T-helper 1 cell treated with Interleukin-12 subunit alpha and Interleukin-12 subunit beta and Interleukin-4 antibody, amounts not matched to agents 30 μg/mL and 1 μg/mL, for 36 hours (primary cell): Measurements from ENCODE around the gene NFIX.

Source experiments
- H3K27ac Mint-ChIP-seq: one replicate; pipeline ENCODE4 v1.8.0; 2021; ENCODE audit warnings: mild to moderate bottlenecking, mixed read lengths
- H3K27me3 Mint-ChIP-seq: one replicate; pipeline ENCODE4 v1.8.0; 2021; ENCODE audit warnings: low read depth, mixed read lengths
- H3K36me3 Mint-ChIP-seq: one replicate; pipeline ENCODE4 v1.8.0; 2021; ENCODE audit warnings: low read depth, mixed read lengths
- H3K4me1 Mint-ChIP-seq: one replicate; pipeline ENCODE4 v1.8.0; 2021; ENCODE audit warnings: low read depth, mixed read lengths
- H3K4me3 Mint-ChIP-seq: one replicate; pipeline ENCODE4 v1.8.0; 2021; ENCODE audit warnings: mild to moderate bottlenecking, moderate library complexity, mixed read lengths
- H3K9me3 Mint-ChIP-seq: one replicate; pipeline ENCODE4 v1.8.0; 2021; ENCODE audit warnings: mixed read lengths

The NFIX gene

DNA sequence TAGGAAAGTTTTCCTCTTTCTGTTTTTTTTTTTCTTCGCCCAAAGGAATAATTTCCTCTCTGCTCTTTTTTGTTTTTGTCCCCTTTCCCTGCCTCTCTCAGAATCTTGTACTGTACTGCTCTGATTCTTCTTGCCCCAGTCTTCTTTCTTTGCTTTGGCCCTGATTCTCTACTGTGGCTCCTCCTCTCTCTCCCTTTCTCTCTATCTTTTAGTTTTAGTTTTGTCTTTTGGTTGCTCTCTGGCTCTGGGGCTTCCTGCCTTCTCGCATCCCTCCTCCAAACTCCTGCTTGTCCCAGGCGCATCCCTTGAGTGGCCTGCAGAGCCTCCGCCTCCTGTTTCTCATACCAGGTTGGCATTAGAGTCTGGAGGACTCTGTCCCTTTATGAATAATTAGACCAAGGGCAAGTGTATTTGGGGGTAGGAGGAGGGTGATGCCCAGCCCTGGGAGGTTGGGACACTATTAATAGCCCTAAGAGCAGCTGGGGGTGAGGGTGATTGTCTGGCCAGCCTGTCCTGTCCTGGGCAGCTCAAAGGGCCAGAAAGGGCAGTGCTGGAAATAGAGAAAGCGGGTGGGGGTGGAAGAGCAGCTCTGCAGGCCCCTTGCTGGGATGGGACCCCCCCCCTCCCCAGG, 68.3 kb downstream of the NFIX start:
- peaks cover 33% of the 10 kb centered on the region for H3K27me3 Mint-ChIP-seq
- no peaks in the 10 kb centered on the region for H3K36me3 Mint-ChIP-seq
- H3K4me1 Mint-ChIP-seq = peaks cover 2% of the 10 kb centered on the region
- no peaks in the 10 kb centered on the region for H3K9me3 Mint-ChIP-seq
- H3K27ac Mint-ChIP-seq = no peak overlapping the region
- no peak overlapping the region for H3K4me3 Mint-ChIP-seq

DNA sequence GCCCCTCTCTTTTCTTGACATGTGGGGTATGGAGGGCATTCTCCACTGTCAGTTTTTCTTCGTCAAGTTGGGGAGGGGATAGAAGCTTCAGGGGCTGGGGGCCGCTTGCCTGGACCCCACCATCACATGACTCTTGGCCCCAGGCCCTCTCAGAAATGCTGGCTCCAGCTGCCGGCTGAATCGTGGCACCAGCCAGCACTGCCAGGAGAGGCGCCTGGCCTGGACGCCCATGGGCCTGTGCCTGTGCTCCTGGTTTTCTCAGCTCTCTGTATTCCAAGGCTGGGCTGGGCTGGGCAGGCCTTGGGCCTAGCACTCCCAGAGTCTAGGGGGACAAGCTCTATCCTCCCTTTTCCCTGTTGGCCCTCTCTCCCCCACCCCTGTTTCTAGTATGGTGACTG, 68.8 kb downstream of the NFIX start:
- Mint-ChIP-seq H3K27ac (no peak overlapping the region), H3K4me1 (peaks cover 2% of the 10 kb centered on the region), H3K4me3 (no peak overlapping the region), H3K27me3 (peaks cover 33% of the 10 kb centered on the region), H3K9me3 (no peaks in the 10 kb centered on the region), H3K36me3 (no peaks in the 10 kb centered on the region)

DNA sequence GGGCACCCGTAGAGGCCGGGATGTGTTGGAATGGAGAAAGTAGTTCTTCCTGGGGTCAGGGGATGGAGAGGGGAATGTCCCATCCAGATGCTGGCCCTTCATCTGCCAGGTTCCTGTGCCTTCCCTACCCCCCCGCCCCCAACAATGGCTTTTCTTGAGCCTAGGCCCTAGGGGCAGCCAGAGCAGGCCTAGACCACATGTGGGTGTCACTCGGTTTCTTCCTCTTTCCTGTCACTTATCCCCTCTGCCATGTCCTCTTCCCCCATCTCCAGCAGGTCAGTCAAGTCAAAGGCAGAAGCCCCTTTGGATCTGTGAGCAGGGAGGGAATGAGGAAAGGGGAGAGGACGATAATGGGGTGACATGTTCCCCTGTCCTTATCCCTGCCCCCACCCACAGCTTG, 71.0 kb downstream of the NFIX start:
- H3K4me1 Mint-ChIP-seq = peaks cover 2% of the 10 kb centered on the region
- no peak overlapping the region for H3K4me3 Mint-ChIP-seq
- H3K9me3 Mint-ChIP-seq = no peaks in the 10 kb centered on the region
- no peaks in the 10 kb centered on the region for H3K36me3 Mint-ChIP-seq
- H3K27me3 Mint-ChIP-seq = peaks cover 22% of the 10 kb centered on the region
- H3K27ac Mint-ChIP-seq = no peak overlapping the region

DNA sequence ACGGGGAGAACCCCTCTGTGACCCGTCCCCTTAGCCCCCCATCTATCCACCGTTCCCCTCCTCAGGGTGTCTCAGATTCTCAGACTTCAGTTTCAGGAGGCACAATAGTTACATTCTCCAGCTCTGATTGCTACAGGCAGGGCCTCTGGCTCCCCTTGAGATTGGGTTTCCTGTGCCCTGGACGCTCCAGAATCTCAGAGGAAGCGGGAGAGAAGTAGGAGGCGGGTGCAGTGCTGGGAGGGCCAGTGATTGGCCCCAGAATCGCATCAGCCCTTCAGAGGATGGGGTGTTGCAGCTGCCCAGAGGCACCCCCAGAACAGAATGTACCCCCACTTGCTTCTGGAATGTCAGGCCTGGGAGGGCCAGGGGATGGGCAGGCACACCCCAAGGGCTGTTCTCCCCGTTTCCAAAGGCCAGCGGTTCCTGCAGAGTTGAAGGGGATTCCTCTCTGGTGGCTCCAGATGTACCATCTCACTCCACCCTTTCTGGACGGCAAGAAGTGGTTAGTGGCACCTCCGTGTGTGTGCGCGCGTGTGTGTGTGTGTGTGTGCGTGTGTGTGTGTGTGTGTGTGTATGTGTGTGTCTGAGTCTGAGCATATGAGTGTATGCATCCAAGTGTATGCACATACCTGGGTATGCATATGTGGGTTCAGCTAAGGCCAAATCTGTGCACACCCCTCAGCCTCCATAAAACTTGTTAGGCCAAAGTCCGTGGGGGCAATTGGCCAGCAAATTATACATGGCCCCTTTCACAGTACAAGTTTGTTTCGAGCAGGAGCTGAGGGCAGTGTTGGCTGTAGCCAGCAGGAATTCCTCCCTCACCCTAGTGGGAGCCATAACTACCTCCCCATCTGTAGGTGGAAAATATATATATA, 71.9 kb downstream of the NFIX start:
- Mint-ChIP-seq H3K4me1 (no peaks in the 10 kb centered on the region), H3K9me3 (no peaks in the 10 kb centered on the region), H3K27ac (no peak overlapping the region), H3K27me3 (peaks cover 15% of the 10 kb centered on the region), H3K4me3 (no peak overlapping the region), H3K36me3 (no peaks in the 10 kb centered on the region)

DNA sequence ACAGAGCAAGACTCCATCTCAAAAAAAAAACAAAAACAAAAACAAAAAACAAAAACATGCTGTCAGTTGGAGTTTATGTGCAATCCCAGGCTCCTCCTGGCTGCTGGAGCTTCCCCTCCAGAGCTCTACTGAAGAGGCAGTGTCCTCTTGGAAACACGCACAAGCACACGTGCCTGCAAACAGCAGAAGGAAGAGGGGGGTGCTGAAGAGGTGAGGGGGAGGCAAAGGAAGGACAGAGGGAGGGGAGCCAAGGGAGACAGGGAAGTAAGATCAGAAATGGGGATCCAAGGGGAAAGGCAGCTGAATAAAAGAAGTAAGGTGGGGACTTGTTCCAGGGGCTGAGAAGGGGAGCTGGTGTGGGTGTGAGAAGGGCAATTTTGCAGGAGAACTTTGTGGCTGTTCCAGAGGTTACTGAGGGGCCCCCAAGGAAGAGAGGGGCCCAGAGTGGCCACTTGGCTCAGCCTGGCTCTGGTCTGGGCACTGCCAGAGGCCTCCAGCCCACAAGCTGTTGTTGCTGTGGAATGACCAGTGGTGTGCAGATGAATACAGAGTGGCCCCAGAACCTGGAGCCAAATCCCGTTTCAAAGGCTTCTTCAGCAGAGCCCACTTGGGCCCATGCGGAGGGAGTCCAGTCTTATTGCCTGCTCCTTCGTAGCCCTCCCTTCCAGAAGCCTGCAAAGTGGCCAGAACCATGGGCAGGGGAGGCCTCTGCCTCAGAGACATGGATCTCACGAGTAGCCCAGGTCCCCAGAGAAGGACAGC, 73.0 kb downstream of the NFIX start:
- Mint-ChIP-seq H3K36me3 (no peaks in the 10 kb centered on the region), H3K4me3 (no peak overlapping the region), H3K27me3 (peaks cover 4% of the 10 kb centered on the region), H3K27ac (no peak overlapping the region), H3K4me1 (no peaks in the 10 kb centered on the region), H3K9me3 (no peaks in the 10 kb centered on the region)

DNA sequence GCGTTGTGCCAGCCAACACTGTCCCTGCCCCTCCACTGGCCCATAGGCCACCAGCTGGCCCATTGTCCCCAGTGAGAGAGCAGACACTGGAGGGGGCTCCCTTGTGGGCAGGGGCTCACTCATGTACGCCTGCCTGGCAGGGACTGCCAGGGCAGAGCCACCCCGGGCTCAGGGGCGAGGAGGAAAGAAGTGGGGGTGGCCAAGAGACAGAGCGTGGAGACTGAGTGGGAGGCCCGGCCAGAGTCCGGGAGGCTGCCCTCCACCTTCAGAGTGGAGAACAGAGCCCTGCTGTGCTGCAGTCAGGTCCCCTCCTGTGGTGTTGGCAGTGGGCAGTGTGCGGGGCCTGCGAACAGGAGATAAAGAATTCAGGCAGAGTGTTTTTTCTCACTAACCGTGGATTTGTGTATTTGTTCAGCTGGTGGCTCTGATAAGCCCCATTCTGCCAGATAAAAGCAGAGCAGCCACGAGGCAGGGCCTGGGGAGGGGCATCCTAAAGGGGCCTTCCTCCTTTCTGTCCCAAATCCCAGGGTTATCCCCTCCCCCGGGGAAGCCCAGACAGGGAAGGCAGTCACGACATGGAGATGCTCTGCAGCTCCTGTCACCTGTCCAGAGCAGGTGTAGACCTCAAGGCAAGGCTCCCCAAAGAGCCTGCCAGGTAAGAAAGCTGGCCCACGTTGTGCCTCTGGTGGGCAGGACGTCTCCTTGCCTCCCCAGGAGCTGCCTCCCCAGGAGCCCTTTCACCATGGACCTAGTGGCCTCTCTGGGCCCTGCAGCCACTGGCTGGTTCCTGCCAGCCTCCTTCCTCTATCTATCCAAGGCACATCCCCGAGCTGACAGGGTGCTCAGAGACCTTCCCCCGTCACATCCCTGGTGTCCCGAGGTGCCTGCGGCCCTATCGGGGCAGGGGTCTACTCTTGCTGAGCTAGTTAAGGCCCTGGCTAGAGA, 74.4 kb downstream of the NFIX start:
- Mint-ChIP-seq H3K9me3 (no peaks in the 10 kb centered on the region), H3K4me1 (no peaks in the 10 kb centered on the region), H3K27ac (no peak overlapping the region), H3K4me3 (no peak overlapping the region), H3K36me3 (no peaks in the 10 kb centered on the region), H3K27me3 (no peaks in the 10 kb centered on the region)

DNA sequence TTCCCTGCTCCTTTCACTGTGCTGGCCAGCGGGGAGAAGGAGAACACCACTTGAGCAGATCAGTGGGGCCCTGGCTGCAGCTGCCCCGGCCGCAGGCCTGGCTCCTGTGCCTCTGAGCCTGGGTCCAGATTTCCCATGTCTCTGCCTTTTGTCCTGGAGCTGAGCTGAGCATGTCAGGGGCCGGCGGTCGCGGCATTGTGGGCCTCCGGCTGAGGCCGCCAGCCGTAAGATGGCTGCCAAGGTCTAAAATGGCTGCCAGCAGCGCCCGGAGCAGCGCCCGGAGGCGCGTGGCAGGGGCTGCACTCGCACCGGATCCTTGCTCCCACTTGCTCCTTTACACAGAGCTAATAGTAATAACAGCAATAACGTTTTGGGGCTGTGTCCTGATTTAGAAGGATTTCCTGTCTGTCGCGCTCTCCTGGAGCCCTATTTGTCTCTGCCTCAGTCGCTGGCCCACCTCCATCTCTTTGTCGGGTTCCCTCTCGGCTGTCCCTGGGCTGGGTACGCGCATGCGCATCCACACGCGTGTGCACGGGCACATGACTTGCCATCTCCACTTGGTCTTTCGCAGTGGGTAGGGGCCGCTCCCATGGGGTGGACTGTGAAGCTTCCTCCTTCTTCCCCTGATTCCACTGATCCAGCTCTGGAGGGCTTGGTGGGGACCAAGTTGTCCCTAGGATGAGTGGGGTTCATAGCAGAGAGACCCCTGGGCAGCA, 75.3 kb downstream of the NFIX start:
- Mint-ChIP-seq H3K36me3 (no peaks in the 10 kb centered on the region), H3K4me3 (no peak overlapping the region), H3K9me3 (no peaks in the 10 kb centered on the region), H3K27me3 (no peaks in the 10 kb centered on the region), H3K27ac (no peak overlapping the region), H3K4me1 (no peaks in the 10 kb centered on the region)

DNA sequence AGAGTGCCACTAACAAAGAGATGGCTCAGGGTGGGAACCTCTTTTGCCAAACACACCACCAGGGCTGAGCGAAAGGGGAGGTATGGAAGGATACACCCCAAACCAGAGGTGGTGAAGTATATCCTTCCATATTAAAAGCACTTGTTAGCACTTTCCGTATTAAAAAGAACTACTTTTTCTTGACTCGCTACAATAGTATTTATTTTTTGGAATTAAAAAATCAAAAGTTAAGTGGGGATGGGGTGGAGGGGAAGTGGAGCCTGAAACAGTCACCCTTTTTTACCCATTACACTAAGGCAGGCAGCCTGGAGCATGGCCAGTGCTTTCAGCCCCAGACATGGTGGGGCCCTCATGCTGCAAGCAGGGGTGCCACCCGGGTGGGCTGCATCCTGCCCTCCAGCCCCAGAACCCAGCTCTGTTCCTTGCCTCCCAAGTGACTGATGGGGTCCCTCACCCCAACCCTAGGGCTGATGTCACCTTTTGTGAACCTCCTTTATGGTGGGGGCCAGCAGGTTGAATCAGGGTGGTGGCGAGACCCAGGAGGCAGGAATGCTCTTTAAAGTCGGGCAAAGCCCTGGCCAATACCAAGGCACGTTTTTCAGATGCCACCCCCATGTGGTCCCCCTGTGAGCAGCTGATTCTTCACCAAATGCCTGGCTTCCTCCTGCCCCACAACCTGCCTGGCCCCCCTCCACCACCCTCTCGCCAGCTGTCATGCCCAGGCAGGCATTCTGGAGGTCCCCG, 76.3 kb downstream of the NFIX start:
- no peaks in the 10 kb centered on the region for H3K4me1 Mint-ChIP-seq
- no peaks in the 10 kb centered on the region for H3K9me3 Mint-ChIP-seq
- H3K4me3 Mint-ChIP-seq = no peak overlapping the region
- H3K36me3 Mint-ChIP-seq = no peaks in the 10 kb centered on the region
- H3K27me3 Mint-ChIP-seq = no peaks in the 10 kb centered on the region
- no peak overlapping the region for H3K27ac Mint-ChIP-seq

DNA sequence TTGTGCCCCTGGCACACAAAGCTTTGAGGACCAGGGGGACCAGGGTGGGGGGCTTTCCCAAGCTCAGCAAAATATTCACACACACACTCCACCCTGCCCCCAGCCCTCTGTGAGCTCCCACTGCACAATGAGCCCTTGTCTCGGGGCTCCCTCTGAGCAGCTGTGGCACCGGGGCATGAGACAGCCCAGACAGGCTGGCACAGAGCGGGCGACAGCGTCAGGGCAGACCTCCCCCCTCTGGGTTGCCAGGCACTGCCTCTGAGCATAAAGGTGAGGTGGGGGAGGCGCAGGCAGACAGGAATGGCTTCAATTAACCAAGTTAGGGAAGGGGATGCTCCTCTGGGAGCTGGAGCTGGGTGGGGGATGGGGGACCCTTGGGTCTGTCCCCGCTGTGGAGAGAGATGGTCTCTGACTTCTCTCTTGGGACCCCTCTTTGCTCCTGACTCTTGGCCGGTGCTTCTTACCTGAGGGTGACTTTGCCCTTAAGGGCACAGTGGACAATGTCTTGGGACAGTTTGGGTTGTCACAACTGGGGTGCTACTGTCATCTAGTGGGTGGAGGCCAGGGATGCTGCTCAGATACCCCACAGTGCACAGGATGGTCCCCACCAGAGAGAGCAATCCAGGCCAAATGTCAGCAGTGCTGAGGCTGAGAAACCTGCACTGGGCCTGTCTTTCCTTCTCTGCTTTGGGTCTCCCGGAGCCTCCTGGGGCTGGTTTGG, 77.1 kb downstream of the NFIX start:
- Mint-ChIP-seq H3K27me3 (no peaks in the 10 kb centered on the region), H3K9me3 (no peaks in the 10 kb centered on the region), H3K27ac (no peak overlapping the region), H3K4me3 (no peak overlapping the region), H3K36me3 (no peaks in the 10 kb centered on the region), H3K4me1 (no peaks in the 10 kb centered on the region)

DNA sequence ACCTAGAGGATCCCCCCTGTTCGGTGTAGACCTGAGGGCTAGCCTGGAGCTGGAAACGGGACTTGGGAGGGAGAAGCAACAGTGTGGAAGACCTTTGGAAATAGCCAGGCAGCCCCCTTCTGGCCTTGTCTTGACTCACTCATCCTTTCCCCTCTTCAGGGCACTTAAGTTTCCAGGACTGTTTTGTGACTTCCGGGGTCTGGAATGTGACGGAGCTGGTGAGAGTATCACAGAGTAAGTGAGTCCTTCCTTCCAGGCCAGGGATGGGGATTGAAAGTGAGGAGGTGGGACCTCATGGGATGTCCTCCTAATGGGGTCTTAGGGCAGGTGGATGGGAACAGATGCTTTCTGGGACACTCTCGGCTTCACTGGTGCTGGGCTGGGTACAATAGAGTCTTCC, 78.0 kb downstream of the NFIX start:
- Mint-ChIP-seq H3K36me3 (no peaks in the 10 kb centered on the region), H3K4me1 (no peaks in the 10 kb centered on the region), H3K4me3 (no peak overlapping the region), H3K9me3 (no peaks in the 10 kb centered on the region), H3K27me3 (no peaks in the 10 kb centered on the region), H3K27ac (no peak overlapping the region)

DNA sequence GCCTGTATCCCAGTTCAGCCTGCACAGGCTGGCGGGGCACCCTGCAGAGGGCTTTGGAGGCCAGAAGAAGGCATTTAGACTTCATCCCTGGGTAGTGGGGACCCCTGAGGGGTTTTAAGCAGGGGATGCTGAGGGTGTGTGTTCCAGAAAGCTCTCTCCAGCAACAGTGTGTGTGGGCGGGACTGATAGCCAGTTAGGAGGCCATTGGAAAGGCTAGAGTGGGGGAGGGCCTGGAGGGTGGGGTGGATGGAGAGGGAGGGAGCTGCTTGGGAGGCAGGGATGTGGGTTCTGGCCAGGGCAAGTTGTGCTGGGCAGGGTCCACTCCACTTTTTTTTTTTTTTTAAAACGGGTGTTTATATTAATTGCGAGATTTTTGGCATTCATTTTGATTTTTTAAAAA, 79.1 kb downstream of the NFIX start:
- Mint-ChIP-seq H3K4me3 (no peak overlapping the region), H3K36me3 (no peaks in the 10 kb centered on the region), H3K27me3 (no peaks in the 10 kb centered on the region), H3K9me3 (no peaks in the 10 kb centered on the region), H3K4me1 (no peaks in the 10 kb centered on the region), H3K27ac (no peak overlapping the region)

DNA sequence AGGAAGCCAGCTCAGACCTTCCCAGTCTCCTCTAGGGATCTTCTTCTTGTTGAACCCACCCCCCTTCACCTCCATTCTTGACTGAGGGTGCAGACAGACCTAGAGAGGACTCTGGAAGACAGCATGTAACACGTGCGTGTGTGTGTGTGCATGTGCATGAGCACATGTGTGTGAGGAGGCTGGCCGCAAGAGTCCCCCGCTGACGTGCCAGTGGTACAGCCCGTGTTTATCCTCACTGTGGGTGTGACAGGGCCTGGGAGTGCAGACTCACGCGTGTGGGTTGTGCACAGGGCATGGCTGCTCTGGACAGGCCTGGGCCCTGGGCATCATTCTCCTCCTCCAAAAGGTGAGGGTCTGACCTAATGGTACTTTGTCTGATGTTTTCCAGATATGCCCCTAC, 81.0 kb downstream of the NFIX start:
- no peak overlapping the region for H3K27ac Mint-ChIP-seq
- no peaks in the 10 kb centered on the region for H3K4me1 Mint-ChIP-seq
- no peaks in the 10 kb centered on the region for H3K9me3 Mint-ChIP-seq
- H3K4me3 Mint-ChIP-seq = no peak overlapping the region
- H3K36me3 Mint-ChIP-seq = no peaks in the 10 kb centered on the region
- no peaks in the 10 kb centered on the region for H3K27me3 Mint-ChIP-seq

DNA sequence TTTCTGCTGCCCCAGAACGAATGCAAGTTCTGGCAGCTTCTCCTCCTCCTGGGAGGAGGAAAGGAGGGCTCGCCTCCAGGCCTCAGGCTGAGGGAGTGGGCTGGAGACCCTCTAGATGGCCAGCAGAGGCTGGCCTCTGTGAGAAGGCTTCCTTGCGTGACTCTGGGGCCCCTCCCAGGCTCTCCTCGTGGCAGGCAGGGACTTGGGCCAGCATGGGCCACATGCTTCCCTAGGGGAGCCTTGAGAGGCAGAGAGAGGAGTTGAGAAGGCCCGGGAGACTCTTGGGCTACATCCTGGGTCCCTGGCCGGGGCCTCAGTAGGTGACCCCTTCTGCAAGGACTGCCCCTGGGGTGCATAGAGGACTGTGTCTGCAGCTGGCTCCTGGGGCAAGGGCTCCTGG, 81.5 kb downstream of the NFIX start:
- H3K27me3 Mint-ChIP-seq = no peaks in the 10 kb centered on the region
- no peak overlapping the region for H3K4me3 Mint-ChIP-seq
- no peak overlapping the region for H3K27ac Mint-ChIP-seq
- H3K4me1 Mint-ChIP-seq = no peaks in the 10 kb centered on the region
- no peaks in the 10 kb centered on the region for H3K9me3 Mint-ChIP-seq
- H3K36me3 Mint-ChIP-seq = no peaks in the 10 kb centered on the region
